ENCODE results near the gene PSEN2.

The PSEN2 gene

DNA sequence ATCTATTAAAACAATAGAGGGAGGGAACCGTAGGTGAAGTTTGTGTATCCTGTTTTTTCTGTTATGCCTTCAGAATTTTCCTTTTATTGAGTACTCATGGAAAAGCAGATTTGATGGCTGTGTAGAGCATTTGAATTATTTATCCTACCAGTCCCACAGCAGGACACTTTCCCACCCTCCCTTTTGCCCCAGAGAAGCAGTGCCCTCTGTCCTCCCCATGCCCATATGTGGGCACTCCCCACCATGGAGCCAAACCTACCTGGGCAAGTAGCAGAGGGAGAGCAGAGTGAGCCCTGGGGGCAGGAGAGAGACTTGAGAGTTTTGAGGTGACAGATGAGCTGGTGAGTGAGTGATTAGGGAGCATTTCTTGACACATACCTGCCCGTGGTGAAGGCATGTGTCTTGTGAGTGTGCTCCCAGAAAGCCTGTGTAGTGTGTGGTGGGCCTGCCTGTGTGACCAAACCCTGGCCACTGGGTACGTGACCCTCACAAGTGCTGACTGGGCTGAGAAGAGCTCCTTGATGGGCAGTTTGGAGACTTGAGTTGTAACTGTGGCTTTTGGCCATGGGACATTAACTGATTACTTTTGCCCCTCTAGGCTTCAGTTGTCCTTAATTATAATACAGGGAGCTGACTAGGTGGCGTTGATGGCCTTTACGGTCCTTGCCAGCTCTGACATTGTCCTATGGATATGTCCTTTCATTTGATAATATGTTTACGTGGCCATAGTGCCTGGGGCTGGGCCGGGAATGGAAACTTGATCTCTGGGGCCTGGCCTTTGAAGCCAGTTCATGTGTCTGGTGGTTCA, 3.6 kb downstream of the PSEN2 start:
- no peaks in the 10 kb centered on the region for H3K27me3 ChIP-seq (replicated peaks; ENCODE audit: control insufficient read depth, insufficient read depth, low read length)
- no peak for DNase-seq (ENCODE audit: extremely low read depth, insufficient read length)
- no peaks in the 10 kb centered on the region; the same call in 1 of the 2 replicates for H3K36me3 ChIP-seq (ENCODE audit: control insufficient read depth, insufficient read depth, low read length)
- TF ChIP-seq, protein P1, sequence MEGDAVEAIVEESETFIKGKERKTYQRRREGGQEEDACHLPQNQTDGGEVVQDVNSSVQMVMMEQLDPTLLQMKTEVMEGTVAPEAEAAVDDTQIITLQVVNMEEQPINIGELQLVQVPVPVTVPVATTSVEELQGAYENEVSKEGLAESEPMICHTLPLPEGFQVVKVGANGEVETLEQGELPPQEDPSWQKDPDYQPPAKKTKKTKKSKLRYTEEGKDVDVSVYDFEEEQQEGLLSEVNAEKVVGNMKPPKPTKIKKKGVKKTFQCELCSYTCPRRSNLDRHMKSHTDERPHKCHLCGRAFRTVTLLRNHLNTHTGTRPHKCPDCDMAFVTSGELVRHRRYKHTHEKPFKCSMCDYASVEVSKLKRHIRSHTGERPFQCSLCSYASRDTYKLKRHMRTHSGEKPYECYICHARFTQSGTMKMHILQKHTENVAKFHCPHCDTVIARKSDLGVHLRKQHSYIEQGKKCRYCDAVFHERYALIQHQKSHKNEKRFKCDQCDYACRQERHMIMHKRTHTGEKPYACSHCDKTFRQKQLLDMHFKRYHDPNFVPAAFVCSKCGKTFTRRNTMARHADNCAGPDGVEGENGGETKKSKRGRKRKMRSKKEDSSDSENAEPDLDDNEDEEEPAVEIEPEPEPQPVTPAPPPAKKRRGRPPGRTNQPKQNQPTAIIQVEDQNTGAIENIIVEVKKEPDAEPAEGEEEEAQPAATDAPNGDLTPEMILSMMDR (IDR thresholded peaks at IDR 0.05; ENCODE audit: insufficient read depth, low read length, poor library complexity, severe bottlenecking), result no peak
- H3K4me3 ChIP-seq (replicated peaks; ENCODE audit: low read depth, low read length), result no peak overlapping the region

DNA sequence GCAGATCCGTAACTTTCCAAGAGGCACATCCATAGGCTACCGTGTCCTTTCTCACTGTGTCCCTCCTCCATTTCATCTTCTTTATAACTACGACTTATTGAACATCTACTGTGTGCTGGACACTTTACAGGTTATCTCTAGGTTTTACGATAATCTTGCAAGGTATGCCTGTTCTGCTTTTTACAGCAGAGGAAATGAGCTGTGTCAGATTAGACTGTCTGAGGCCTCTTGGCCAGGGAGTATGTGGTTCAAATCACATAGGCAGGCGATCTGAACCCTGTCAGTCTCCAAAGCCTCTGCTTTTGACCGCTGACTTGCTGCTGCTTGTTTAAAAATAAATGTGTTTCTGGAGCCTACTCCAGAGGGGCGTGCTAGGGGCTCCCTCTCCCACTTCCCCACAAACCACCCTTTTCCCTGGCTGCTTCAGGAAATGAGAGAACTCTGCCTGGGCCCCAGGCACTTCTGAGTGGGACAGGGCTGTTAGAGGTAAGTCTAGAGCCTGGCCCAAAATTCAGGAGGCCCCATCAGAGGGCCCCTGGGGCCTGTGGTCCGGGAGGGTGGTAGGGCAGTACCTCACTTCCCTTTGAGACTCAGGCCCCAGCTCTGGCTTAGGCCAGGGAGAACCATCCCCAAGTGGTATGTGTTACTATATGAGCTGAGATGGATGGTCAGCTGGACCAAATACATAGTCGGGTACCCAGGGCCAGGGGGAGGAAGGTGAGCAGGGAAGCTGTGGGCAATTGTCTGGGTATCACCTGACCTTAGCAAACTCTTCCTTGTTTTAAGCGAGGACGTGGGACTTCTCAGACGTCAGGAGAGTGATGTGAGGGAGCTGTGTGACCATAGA, 4.4 kb downstream of the PSEN2 start:
- Histone ChIP-seq H3K36me3 (ENCODE audit: control insufficient read depth, insufficient read depth, low read length) (no peaks in the 10 kb centered on the region; the same call in 1 of the 2 replicates), H3K4me3 (replicated peaks; ENCODE audit: low read depth, low read length) (no peak overlapping the region), H3K27me3 (replicated peaks; ENCODE audit: control insufficient read depth, insufficient read depth, low read length) (no peaks in the 10 kb centered on the region)
- DNase-seq (ENCODE audit: extremely low read depth, insufficient read length), result no peak
- TF ChIP-seq, protein P1 (IDR thresholded peaks at IDR 0.05; ENCODE audit: insufficient read depth, low read length, poor library complexity, severe bottlenecking), result no peak

DNA sequence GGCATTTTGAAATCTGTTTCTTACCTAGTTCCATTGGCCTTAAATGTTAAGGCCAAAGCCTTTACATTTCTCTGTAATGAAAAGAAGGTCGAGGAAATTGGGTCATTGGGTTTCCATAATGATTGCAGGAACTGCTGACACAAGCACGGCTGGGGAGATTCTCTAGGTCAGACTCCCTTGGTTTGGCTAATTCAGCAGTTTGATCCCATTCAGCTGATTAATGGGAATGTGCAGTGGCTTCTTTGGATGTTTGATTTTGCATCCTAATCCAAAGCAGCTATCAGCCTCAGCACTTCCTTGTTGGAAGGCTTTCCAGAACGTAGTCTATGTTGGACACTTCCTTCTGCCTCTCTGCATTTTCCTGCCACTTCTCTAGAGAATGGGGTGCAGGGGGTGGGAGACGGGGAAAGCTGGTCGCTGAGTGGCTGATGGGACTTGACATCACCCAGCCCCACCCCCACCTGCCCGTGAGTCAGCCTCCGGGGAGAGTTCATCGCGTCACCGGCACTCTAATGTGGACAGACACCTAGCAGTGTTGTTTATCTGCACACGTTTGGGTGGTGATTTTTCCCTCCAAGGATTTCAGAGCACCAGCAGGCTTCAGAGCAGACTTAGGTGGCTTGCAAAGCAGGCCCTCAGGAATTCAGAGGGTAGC, 5.4 kb downstream of the PSEN2 start:
- Histone ChIP-seq H3K36me3 (ENCODE audit: control insufficient read depth, insufficient read depth, low read length) (peaks cover 3% of the 10 kb centered on the region), H3K4me3 (replicated peaks; ENCODE audit: low read depth, low read length) (no peak overlapping the region), H3K27me3 (replicated peaks; ENCODE audit: control insufficient read depth, insufficient read depth, low read length) (no peaks in the 10 kb centered on the region)
- DNase-seq (ENCODE audit: extremely low read depth, insufficient read length), result no peak
- TF ChIP-seq, protein P1 (IDR thresholded peaks at IDR 0.05; ENCODE audit: insufficient read depth, low read length, poor library complexity, severe bottlenecking), result no peak

DNA sequence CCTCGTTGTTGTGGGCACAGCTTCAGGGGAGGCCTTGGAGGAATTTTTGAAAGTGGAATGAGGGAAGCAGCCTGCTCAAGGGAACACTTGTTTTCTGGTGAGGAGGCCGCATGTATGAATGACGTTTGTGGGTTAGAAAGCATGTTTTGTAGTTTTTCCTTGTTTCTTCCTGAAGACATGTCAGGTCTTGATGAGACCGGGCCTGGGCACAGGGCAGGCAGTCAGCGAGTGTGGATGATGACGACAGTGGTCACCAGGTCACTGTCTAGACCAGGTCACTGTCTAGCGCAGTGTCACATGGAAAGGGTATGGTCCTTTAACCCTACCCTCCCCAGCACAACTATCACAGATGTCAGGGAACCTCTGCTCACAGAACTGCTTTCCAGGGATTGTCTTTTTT, 7.3 kb downstream of the PSEN2 start:
- TF ChIP-seq, protein P1 (IDR thresholded peaks at IDR 0.05; ENCODE audit: insufficient read depth, low read length, poor library complexity, severe bottlenecking), result no peak
- H3K27me3 ChIP-seq (replicated peaks; ENCODE audit: control insufficient read depth, insufficient read depth, low read length), result no peaks in the 10 kb centered on the region
- no peak overlapping the region for H3K4me3 ChIP-seq (replicated peaks; ENCODE audit: low read depth, low read length)
- peaks cover 4% of the 10 kb centered on the region for H3K36me3 ChIP-seq (ENCODE audit: control insufficient read depth, insufficient read depth, low read length)
- DNase-seq (ENCODE audit: extremely low read depth, insufficient read length), result no peak

DNA sequence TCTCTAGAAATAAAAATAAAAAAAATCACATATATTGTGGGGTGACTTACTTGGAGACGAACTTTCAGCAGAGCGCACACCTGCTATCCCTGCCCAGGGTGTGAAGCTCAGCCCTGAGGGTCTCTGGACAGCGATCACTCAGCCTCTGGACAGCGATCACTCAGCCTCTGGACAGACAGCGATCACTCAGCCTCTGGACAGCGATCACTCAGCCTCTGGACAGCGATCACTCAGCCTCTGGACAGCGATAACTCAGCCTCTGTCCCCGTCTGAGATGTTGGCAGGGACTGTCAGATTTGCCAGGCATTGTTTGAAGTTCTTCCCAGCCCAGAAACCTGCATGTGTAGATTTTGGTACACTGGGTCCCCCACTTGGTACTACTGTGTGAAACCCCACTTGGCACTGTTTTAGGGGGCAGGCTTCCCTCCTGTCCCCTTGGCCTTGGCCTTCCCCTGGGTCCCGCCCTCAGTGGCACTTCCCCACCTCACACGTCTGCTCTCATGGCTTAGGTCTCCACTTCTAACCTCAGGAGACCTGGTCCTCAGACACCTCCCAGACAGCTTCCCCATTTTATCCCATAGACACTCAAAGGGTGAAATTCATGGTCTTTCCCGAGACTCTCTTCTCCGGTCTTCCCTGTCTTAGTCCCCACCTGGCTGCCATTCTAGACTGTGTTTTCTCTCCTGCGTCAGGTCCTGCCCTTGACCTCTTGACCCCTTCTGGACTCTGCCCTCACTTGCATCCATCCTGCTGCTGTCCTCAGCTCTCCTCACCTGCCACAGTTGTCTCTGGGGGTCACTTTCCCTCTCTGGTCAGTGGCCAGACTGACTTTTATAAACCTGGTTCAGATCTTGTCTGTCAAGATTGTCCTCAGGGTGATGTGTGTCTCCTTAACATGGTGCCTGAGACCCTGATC, 10.2 kb downstream of the PSEN2 start:
- TF ChIP-seq, protein P1 (IDR thresholded peaks at IDR 0.05; ENCODE audit: insufficient read depth, low read length, poor library complexity, severe bottlenecking), result no peak
- Histone ChIP-seq H3K36me3 (ENCODE audit: control insufficient read depth, insufficient read depth, low read length) (peaks cover 4% of the 10 kb centered on the region), H3K27me3 (replicated peaks; ENCODE audit: control insufficient read depth, insufficient read depth, low read length) (no peaks in the 10 kb centered on the region), H3K4me3 (replicated peaks; ENCODE audit: low read depth, low read length) (no peak overlapping the region)
- DNase-seq (ENCODE audit: extremely low read depth, insufficient read length), result no peak
